NCI-H187 treated with DMSO at 0.1 percent for 48 hours (cell line): ENCODE data around the gene WDR1.

ENCODE experiments used
- DNase-seq: peaks from one replicate; lab custom pipeline; 2025; lab: John Stamatoyannopoulos, UW

The WDR1 gene

GRCh38 chr4:10098780-10099160 is 17.8 kb downstream of the WDR1 start:
- no peak for DNase-seq

DNA sequence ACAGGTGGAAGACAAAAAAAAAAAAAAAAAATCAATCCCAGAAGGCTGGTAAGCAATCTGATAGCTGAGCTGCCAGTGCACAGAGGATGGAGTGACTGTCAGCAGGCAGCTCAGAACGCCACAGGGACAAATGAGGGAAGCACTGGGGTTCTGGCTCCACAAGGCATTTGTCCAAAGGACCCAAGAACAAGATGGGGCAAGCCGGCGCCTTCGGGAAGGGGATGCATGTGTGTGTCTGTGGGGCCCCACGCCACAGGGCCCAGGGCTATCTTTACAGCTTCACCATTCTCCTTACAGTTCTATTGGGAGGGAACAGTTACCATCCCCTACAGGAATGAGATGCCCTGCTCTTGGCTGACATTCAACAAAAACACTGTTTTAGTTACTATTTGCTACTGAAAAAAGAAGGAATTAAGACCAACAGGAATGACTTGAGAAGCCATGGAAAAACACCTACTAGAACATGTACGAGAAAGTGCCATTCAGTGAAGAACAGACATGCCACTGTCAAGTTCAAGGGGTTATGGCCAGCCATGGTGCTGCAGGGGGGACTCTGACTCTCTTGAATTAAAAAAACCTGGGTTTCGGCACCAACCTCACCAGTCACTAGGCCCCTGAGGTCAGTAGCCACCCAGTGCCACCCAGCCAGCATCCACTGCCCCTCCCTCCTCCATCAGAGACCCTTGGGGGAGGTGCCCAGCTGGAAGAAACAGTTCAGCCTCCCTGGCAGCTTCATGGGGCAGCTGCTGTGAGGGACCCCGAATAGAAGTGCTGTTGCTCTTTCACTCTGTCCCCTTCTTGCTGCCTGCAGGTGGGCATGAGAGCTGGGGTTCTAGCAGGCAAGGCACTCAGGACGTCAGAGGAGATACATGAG is 18.5 kb downstream of the WDR1 start:
- DNase-seq = no peak

DNA sequence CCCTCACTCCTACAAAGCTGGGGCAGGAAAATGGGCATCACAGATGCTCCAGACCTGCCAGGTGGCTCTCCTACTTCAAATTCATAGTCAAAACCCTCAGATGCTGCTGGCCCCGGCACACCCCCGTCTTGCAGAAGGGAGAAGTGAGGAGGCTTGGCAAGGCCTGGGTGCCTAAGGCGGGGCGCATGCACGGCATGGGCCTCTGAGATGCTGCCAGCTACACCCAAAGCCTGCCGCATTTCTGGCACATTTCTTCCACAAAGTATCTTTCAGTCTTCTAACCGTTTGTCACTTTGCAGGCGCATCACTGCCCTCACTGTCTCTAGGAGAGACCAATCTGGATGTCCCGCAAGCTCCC is 19.6 kb downstream of the WDR1 start:
- DNase-seq = no peak

GRCh38 chr4:10096201-10096977 is 20.2 kb downstream of the WDR1 start:
- DNase-seq = no peak

GRCh38 chr4:10095296-10095991 is 21.2 kb downstream of the WDR1 start:
- no peak for DNase-seq

DNA sequence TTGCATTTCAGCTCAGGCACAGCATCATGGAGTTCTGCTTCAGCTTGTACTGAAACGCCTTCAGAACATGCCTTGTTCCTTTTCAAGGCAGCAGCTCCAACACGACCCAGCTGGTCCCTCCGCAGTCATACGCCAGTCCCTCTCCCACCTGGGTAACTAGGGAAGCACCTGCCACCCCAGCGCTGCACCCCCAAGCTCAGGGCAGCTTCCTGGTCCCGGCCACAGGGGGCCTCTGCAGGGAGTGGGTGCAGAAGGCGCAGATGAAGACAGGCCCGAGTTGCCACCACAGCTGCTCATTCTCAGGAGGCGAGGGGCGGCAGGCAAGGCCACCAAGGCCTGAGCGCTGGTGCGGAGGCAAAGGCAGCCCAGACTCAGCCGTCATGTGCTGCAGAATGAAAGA is 21.8 kb downstream of the WDR1 start:
- DNase-seq = no peak

DNA sequence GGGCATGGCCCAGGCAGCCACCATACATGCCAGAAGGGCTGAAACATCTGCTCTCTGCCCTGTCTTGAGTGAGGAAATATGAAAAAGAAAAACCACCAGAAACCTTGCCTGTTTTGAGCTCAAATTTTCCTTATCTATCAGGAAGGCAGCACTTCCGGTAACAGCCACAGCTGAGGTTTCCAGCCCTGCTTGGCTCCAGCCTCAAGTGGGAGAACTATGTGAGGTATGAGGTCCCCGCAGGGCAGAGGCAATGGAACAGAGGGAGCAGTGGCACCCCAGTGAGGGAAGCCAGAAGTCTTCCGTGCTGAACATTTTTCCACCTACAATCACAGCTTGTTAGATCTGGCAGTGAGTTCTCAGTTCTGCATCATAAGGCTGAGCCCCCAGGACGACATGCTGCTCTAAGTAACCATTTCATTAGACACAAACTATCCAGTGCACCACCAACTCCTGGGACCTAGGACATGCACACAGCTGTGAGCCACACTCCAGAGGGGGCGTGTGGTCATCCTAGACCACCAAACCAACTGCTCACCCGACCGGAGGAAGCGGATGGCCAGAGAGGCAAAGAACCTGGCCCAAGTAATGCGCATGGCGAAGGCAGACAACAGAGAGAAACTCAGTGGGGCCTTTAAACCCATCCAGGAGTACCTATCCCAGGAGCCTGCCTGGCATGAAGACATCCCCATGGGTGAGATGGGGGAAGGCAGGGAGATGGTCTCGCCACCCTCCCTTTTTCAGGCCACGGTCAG is 22.6 kb downstream of the WDR1 start:
- DNase-seq = no peak

DNA sequence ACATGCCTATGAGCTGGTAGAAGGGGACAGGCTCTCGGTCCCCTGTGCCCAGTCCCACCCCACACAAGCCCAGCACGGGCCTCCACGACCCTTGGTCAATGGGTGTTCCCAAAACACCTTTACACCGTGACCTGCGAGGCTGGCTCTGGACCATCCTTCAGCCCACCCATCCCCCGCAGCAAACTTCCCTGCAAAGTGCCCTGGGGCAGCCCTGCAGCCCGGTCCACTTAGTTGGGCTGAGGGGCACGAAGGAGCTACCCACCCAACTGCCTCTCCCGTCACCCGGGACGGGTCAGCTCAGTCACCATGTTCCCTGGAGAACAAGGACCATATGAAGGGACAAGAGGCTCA is 23.4 kb downstream of the WDR1 start:
- no peak for DNase-seq

- DNase-seq = no peak
Measured at GRCh38 chr4:10092481-10093270, 23.9 kb downstream of the WDR1 start.

- no peak for DNase-seq
Measured at GRCh38 chr4:10091531-10092181, 24.9 kb downstream of the WDR1 start.

GRCh38 chr4:10090467-10091250 is 25.9 kb downstream of the WDR1 start:
- no peak for DNase-seq

- no peak for DNase-seq
Measured at GRCh38 chr4:10089346-10089745, 27.3 kb downstream of the WDR1 start.

GRCh38 chr4:10088135-10089010 is 28.2 kb downstream of the WDR1 start:
- DNase-seq = no peak

DNA sequence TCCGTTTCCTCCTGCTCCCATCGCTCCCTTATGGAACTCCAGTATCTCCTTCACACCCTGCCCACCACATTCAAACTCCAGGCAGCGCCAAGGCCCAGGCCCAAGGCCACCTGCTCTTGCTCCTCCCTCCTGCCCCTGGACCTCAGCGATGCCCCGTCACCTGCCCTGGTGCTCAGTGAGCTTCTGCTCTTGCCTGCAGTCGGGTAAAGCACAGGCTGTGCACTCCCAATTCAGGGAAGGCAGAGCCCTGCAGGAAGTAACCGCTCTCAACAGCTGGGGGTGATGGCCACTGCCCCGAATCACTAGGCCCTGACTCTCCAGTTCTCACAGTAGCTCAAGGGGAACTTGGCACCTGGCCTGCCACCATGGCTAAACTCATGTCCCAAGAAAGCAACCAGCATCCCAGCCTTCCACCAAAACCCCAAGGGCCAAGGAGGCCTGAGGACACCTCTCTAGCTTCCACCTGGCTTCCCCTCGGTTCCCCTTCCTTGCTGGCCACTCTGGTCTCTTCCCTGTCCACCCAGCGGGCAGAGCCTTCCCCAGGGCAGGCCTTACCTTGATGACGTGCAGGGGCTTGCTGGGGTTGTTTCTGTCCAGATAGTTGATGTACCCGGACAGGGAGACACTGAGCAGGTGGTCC is 29.3 kb downstream of the WDR1 start:
- no peak for DNase-seq

- DNase-seq = no peak
Measured at GRCh38 chr4:10086506-10087120, 30.0 kb downstream of the WDR1 start.

GRCh38 chr4:10085828-10086505 is 30.6 kb downstream of the WDR1 start:
- no peak for DNase-seq

- no peak for DNase-seq
Measured at GRCh38 chr4:10085386-10085785, 31.2 kb downstream of the WDR1 start.
